Transverse colon (tissue), 4 donors: ENCODE results near the gene SHISAL1.

Experiments
- CTCF ChIP-seq, 5 experiments: fragments of 200-600 bp in 3 of 5; fragments of 450-650 bp in 2 of 5; sonication (generic) in 3 of 5; IDR thresholded peaks; 1 replicate in 2 of 5; 2 replicates in 3 of 5; pipeline ENCODE4 v1.5.1; 2016 to 2017; ENCODE audit warnings: antibody characterized with exemption in 5 of 5, inconsistent platforms in 3 of 5, mild to moderate bottlenecking in 2 of 5, moderate library complexity in 1 of 5
- EP300 ChIP-seq: sonication (generic); formaldehyde crosslinking; IDR thresholded peaks from one replicate; pipeline ENCODE4 v1.6.1; 2017; ENCODE audit warnings: antibody characterized with exemption, low read depth
- POLR2AphosphoS5 ChIP-seq, 3 donors: sonication (generic); formaldehyde crosslinking; IDR thresholded peaks; one replicate each; pipeline ENCODE4 v1.6.1; 2016; ENCODE audit warnings: antibody characterized with exemption in 3 of 3

GRCh38 chr22:44245438-44245837 lies 67.3 kb downstream of the SHISAL1 start:
- TF ChIP-seq POLR2AphosphoS5 (IDR thresholded peaks at IDR 0.05) (no peak), CTCF (IDR thresholded peaks at IDR 0.05) (no peak), EP300 (no peak)
